Spinal cord (tissue), 10 donors: ENCODE data around the gene COMT. TPM values are rescaled to one million over a fixed set of nuclear protein-coding genes. Genes with fewer than 3 reads are reported as not detected.
"Not testable (repeated sequence)": the region's sequence is repeated elsewhere in the genome, so short reads cannot be mapped to it uniquely, and the experiment has no call there.

Experiments used
- DNase-seq, 6 donors: peaks; one replicate each; pipeline versions ENCODE4 v3.0.0 to v3.0.0-alpha.2; 2013 to 2015; ENCODE audit warnings: low spot score in 6 of 6, low read depth in 4 of 6
- H3K27ac ChIP-seq: one replicate; pipeline ENCODE4 v1.5.1; 2013; ENCODE audit warnings: low read depth, low read length, control low read depth
- H3K27me3 ChIP-seq: one replicate; pipeline ENCODE4 v1.6.1; 2013; ENCODE audit warnings: low read length; ENCODE audit not compliant: control insufficient read depth, insufficient read depth
- H3K36me3 ChIP-seq: one replicate; pipeline ENCODE4 v1.6.1; 2013; ENCODE audit warnings: low read length; ENCODE audit not compliant: control insufficient read depth, insufficient read depth
- H3K4me1 ChIP-seq: one replicate; pipeline ENCODE4 v1.6.1; 2013; ENCODE audit warnings: low read length; ENCODE audit not compliant: control insufficient read depth, insufficient read depth
- H3K4me3 ChIP-seq: one replicate; pipeline ENCODE4 v1.5.1; 2013; ENCODE audit warnings: low read depth, low read length, control low read depth
- H3K9me3 ChIP-seq: one replicate; pipeline ENCODE4 v1.6.1; 2013; ENCODE audit warnings: low read length; ENCODE audit not compliant: control insufficient read depth, insufficient read depth
- WGBS: methylation state at CpG from one replicate; pipeline ENCODE4 v1.1.5; 2013; ENCODE audit warnings: missing lambda C conversion rate; ENCODE audit not compliant: insufficient coverage; 5-methylcytosine and 5-hydroxymethylcytosine counted together
- polyA plus RNA-seq, 2 donors: library from polyadenylated mRNA; unstranded; fragments of 120-200 nt; gene quantifications; one replicate each; pipeline ENCODE4 v1.2.1, GENCODE V29; 2013; ENCODE audit not compliant: insufficient read length in 2 of 2
- total RNA-seq, 2 donors: library from RNA; depleted of rRNA in 1 of 2; stranded (reverse); fragments of 120-200 nt in 1 of 2; fragments of >200 nt in 1 of 2; gene quantifications; one replicate each; pipeline versions ENCODE4 v1.2.3 to v1.2.4, GENCODE V29; 2013 to 2014
- donor health status: healthy.

The COMT gene
- total and polyA plus RNA-seq, 4 donors: 72.6 to 158 (median 146) TPM

DNA sequence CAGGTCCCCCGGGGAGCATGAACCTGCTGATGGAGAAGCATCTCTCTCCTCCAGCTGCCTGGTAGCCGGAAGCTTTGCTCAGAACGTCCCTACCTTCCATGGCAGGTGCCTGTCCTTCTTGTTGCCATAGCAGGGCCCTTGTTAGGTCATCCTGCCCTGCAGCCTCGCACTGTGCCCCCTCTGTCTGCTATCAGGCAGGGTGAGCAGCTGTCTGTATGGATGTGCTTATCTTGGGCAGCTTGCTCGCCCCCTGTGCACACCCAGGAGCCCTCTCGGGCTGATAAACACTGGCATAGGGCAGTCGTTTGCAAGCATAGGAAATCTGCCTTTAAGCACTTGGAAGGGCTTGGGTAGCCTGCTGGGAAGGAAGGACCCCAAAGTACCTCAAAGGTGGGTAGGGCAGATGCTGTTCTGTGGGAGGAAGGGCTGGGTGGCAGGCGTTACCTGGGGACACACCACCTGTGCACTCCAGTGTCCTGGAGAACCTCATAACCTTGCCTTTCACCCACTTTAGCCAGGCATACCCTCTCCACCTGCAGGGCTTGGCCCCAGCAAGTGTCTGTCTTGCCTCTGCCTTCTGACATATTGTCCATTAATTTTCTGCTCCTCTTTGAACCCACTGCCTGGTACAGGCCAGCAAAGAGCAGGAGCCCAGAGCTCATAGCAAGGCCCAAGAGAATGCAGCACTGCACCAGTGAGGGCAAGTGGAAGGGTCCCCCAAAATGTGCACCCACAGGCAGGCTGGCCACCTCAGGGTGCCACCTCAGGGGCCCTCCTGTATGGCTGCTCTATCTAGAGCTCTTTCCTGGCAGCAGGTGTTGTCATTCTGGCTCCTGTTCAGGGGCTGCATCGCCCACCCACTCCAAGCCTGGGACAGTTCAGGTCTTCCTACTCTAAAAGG, 8.0 kb upstream of the COMT start:
- no peaks in the 10 kb centered on the region for H3K9me3 ChIP-seq
- WGBS: 85% methylated on average over 8 of the region's 9 CpGs
- DNase-seq: no peak
- H3K4me1 ChIP-seq: peaks cover 4% of the 10 kb centered on the region
- H3K27me3 ChIP-seq: no peaks in the 10 kb centered on the region
- H3K27ac ChIP-seq: no peak overlapping the region
- no peak overlapping the region for H3K4me3 ChIP-seq
- peaks cover 17% of the 10 kb centered on the region for H3K36me3 ChIP-seq

DNA sequence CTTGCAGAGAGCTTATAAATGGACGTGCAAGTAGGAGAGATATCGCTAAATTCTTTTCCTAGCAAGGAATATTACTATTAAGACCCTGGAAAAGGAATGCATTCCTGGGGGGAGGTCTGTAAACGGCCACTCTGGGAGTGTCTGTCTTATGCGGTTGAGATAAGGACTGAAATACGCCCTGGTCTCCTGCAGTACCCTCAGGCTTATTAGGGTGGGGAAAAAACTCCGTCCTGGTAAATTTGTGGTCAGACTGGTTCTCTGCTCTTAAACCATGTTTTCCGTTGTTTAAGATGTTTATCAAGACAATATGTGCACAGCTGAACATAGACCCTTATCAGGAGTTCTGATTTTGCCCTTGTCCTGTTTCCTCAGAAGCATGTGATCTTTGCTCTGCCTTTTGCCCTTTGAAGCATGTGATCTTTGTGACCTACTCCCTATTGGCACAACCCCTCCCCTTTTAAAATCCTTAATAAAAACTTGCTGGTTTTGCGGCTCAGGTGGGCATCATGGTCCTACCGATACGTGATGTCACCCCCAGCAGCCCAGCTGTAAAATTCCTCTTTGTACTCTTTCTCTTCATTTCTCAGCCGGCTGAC, 6.4 kb upstream of the COMT start:
- WGBS: 94% methylated on average over 9 of the region's 11 CpGs
- DNase-seq, H3K27me3 ChIP-seq, H3K4me1 ChIP-seq, H3K27ac ChIP-seq, H3K9me3 ChIP-seq, H3K4me3 ChIP-seq: not testable (repeated sequence)
- peaks cover 11% of the 10 kb centered on the region for H3K36me3 ChIP-seq

GRCh38 chr22:19936513-19936912, 5.1 kb upstream of the COMT start:
- H3K4me1 ChIP-seq: peaks cover 15% of the 10 kb centered on the region
- no peak overlapping the region for H3K4me3 ChIP-seq
- 98% methylated on average over 7 of the region's 7 CpGs for WGBS
- no peaks in the 10 kb centered on the region for H3K9me3 ChIP-seq
- no peak for DNase-seq
- H3K27ac ChIP-seq: no peak overlapping the region
- peaks cover 5% of the 10 kb centered on the region for H3K36me3 ChIP-seq
- H3K27me3 ChIP-seq: no peaks in the 10 kb centered on the region

DNA sequence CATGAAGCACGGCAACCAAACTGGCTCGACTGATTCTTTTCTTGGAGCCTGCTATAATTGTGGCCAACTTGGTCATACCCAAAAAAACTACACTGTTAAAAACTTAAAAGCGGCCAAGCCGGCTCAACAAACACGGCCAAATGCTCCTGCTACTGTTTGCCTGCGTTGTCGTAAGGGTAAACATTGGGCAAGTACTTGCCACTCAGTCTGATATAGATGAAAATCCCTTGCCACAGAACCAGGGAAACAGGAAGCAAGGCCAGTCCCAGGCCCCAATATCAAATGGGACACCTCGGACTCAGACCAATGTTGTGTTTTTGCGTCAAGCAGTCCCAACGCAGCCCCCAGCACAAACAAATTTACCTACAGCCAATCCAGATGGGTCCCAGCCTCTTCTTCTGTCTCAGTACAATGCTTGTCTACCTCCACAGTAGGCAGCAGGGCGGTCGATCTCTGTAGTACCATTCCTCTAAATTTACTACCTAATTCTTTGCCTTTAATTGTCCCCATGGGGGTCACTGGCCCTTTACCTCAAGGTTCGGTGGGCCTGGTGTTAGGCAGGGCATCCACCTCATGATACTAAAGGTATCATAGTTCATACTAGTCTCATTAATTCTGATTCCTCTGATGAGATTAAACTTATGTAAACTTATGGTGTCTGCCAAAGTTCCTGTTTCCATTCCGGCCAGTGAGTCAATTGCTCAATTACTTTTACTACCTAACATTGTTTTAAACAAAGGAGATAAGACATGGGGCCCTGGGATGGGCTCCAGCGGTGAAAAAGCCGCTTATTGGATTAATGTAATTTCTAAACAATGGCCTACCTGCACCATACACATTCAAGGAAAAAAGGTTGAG, 3.7 kb upstream of the COMT start:
- DNase-seq: no peak
- H3K9me3 ChIP-seq: no peaks in the 10 kb centered on the region
- peaks cover 25% of the 10 kb centered on the region for H3K4me1 ChIP-seq
- no peak overlapping the region for H3K27ac ChIP-seq
- H3K27me3 ChIP-seq: no peaks in the 10 kb centered on the region
- WGBS: 89% methylated on average over 10 of the region's 16 CpGs
- peaks cover 2% of the 10 kb centered on the region for H3K36me3 ChIP-seq
- H3K4me3 ChIP-seq: no peak overlapping the region

- Histone ChIP-seq H3K27me3 (no peaks in the 10 kb centered on the region), H3K4me3 (peak overlapping the region; percentile 59), H3K27ac (peak overlapping the region; percentile 15), H3K4me1 (peaks cover 35% of the 10 kb centered on the region), H3K9me3 (no peaks in the 10 kb centered on the region), H3K36me3 (no peaks in the 10 kb centered on the region)
- DNase-seq: no peak
- WGBS: 77% methylated on average over 12 of the region's 21 CpGs
These were observed 822 bp upstream of the COMT start for GRCh38 chr22:19940536-19941364.

GRCh38 chr22:19942157-19943081, 847 bp downstream of the COMT start:
- H3K4me3 ChIP-seq: peak overlapping the region; percentile 63
- H3K27me3 ChIP-seq: no peaks in the 10 kb centered on the region
- no peaks in the 10 kb centered on the region for H3K36me3 ChIP-seq
- DNase-seq: peak in 3 of 6 donors; percentile 24 to 77 (median 29)
- H3K4me1 ChIP-seq: peaks cover 38% of the 10 kb centered on the region
- H3K9me3 ChIP-seq: no peaks in the 10 kb centered on the region
- WGBS: 3% methylated on average over 8 of the region's 8 CpGs
- peak overlapping the region; percentile 93 for H3K27ac ChIP-seq

- 39% methylated on average over 5 of the region's 11 CpGs for WGBS
- Histone ChIP-seq H3K9me3 (no peaks in the 10 kb centered on the region), H3K36me3 (no peaks in the 10 kb centered on the region), H3K4me3 (peak overlapping the region; percentile 63), H3K27me3 (no peaks in the 10 kb centered on the region), H3K27ac (peak overlapping the region; percentile 93), H3K4me1 (peaks cover 41% of the 10 kb centered on the region)
- peak in 2 of 6 donors; percentile 45 to 82 for DNase-seq
These were observed 1.8 kb downstream of the COMT start for GRCh38 chr22:19943082-19944026.
